Measurements from ENCODE around the gene SSH2. TPM values are rescaled to one million over a fixed set of nuclear protein-coding genes. Genes with fewer than 3 reads are reported as not detected.

The SSH2 gene
- total RNA-seq, 1 donor from 2014 or later, result 42.8 TPM

Other genes with a start within 250 kb of the SSH2 start
- 0.21 and 0.28 TPM in 2 replicates for gene EFCAB5, start 11.4 kb upstream of the SSH2 start, total RNA-seq
- gene NSRP1, start 186.6 kb upstream of the SSH2 start, total RNA-seq, result 29.8 and 31.7 TPM in 2 replicates